ENCODE measurements around the gene DBNL.
A peak's percentile ranks its signal among the peaks of the same experiment; 100 is the strongest.

Gene DBNL

GRCh38 chr7:44101303-44101965 is 56.9 kb downstream of the DBNL start:
- no peak for DNase-seq

GRCh38 chr7:44101966-44102845 is 57.7 kb downstream of the DBNL start:
- DNase-seq: peak; percentile 77

- DNase-seq: no peak
Measured at GRCh38 chr7:44102846-44103565, 58.5 kb downstream of the DBNL start.

GRCh38 chr7:44103566-44103922 is 59.0 kb downstream of the DBNL start:
- no peak for DNase-seq

GRCh38 chr7:44103923-44104859 is 59.7 kb downstream of the DBNL start, which contains the start of gene AEBP1:
TSS of gene AEBP1 (plus strand) at chr7:44104345. CDS start at chr7:44104666, 321 bp downstream.
- DNase-seq: peak; percentile 19

- peak; percentile 78 for DNase-seq
Measured at GRCh38 chr7:44104860-44105771, 60.6 kb downstream of the DBNL start.

GRCh38 chr7:44105832-44106231 is 61.3 kb downstream of the DBNL start:
- no peak for DNase-seq

GRCh38 chr7:44106311-44107065 is 62.0 kb downstream of the DBNL start:
- DNase-seq: no peak

GRCh38 chr7:44107116-44107960 is 62.8 kb downstream of the DBNL start:
- no peak for DNase-seq

GRCh38 chr7:44107961-44108767 is 63.7 kb downstream of the DBNL start:
- no peak for DNase-seq

GRCh38 chr7:44108768-44109750 is 64.6 kb downstream of the DBNL start:
- DNase-seq: no peak

GRCh38 chr7:44109991-44110390 is 65.5 kb downstream of the DBNL start:
- DNase-seq: no peak

GRCh38 chr7:44110719-44111635 is 66.5 kb downstream of the DBNL start:
- DNase-seq: no peak

All from fibroblast of skin of right quadriceps (primary cell).